Transverse colon (tissue), 4 donors: ENCODE results near the gene RNF121.

Experiments
- EP300 ChIP-seq: sonication (generic); formaldehyde crosslinking; IDR thresholded peaks from one replicate; pipeline ENCODE4 v1.6.1; 2017; ENCODE audit warnings: antibody characterized with exemption, low read depth
- POLR2A ChIP-seq: fragments of 450-650 bp; IDR thresholded peaks from one replicate; pipeline ENCODE4 v1.6.1; 2016; ENCODE audit warnings: antibody characterized with exemption, mild to moderate bottlenecking, moderate library complexity
- POLR2AphosphoS5 ChIP-seq, 3 donors: sonication (generic); formaldehyde crosslinking; IDR thresholded peaks; one replicate each; pipeline ENCODE4 v1.6.1; 2016; ENCODE audit warnings: antibody characterized with exemption in 3 of 3
- TF ChIP-seq, protein P1 (sequence below), 5 experiments: fragments of 200-600 bp in 3 of 5; fragments of 450-650 bp in 2 of 5; sonication (generic) in 3 of 5; IDR thresholded peaks; 1 replicate in 2 of 5; 2 replicates in 3 of 5; pipeline ENCODE4 v1.5.1; 2016 to 2017; ENCODE audit warnings: antibody characterized with exemption in 5 of 5, inconsistent platforms in 3 of 5, mild to moderate bottlenecking in 2 of 5, moderate library complexity in 1 of 5

DNA sequence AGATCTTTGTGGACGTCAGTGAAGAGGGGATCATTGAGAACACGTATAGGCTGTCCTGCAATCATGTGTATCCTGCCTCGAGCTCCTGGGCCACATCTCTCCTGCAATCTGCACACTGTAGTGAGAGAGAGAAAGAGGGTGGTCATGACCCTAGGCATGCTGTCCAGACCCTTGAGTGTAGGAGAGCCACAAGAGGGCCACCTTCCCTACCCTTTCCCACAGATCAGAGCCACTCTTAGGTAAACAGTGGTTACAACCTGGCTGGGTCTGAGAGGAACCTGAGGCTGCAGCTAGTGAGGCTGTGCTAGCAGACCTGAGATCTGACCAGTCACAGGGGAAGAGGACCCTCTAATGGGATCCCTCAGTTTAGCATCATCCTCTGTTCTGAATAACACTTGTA is 65.9 kb downstream of the RNF121 start:
- no peak for TF ChIP-seq EP300
- TF ChIP-seq, protein P1, sequence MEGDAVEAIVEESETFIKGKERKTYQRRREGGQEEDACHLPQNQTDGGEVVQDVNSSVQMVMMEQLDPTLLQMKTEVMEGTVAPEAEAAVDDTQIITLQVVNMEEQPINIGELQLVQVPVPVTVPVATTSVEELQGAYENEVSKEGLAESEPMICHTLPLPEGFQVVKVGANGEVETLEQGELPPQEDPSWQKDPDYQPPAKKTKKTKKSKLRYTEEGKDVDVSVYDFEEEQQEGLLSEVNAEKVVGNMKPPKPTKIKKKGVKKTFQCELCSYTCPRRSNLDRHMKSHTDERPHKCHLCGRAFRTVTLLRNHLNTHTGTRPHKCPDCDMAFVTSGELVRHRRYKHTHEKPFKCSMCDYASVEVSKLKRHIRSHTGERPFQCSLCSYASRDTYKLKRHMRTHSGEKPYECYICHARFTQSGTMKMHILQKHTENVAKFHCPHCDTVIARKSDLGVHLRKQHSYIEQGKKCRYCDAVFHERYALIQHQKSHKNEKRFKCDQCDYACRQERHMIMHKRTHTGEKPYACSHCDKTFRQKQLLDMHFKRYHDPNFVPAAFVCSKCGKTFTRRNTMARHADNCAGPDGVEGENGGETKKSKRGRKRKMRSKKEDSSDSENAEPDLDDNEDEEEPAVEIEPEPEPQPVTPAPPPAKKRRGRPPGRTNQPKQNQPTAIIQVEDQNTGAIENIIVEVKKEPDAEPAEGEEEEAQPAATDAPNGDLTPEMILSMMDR (IDR thresholded peaks at IDR 0.05) = no peak
- TF ChIP-seq POLR2AphosphoS5 (IDR thresholded peaks at IDR 0.05) = no peak
- TF ChIP-seq POLR2A = no peak
